OCI-LY1 (cell line): ENCODE results near the gene KPTN.

Experiments used
- EZH2 ChIP-seq: fragments of 200-600 bp; sonication (generic), shearing (Covaris generic); IDR thresholded peaks from 2 replicates; pipeline ENCODE4 v1.8.0; 2017; ENCODE audit warnings: borderline replicate concordance, mixed run types, mild to moderate bottlenecking, antibody characterized with exemption, low read length, moderate library complexity, mixed read lengths
- TF ChIP-seq, protein P1 (sequence below): fragments of 200-600 bp; sonication (generic), shearing (Covaris generic); IDR thresholded peaks from 2 replicates; pipeline ENCODE4 v1.5.1; 2017; ENCODE audit warnings: mild to moderate bottlenecking, antibody characterized with exemption, low read length, moderate library complexity, mixed read lengths

DNA sequence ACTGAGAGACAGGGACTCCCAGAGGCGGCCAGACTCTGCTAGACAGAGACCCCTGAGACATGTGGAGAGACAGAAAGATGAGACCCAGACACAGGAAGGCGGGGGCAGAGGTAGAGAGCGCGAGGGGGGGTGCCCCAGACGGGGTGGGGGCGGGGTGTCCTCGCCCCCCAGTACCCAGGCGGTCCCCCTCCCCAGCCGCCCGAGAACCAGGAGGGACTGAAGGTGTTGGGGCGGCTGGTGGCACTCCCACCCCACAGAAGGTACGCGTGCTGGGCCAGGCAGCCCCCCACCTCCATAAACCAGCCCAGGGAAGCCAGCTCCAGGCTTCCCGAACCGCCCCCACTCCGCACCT, 12.7 kb downstream of the KPTN start:
- TF ChIP-seq, protein P1, sequence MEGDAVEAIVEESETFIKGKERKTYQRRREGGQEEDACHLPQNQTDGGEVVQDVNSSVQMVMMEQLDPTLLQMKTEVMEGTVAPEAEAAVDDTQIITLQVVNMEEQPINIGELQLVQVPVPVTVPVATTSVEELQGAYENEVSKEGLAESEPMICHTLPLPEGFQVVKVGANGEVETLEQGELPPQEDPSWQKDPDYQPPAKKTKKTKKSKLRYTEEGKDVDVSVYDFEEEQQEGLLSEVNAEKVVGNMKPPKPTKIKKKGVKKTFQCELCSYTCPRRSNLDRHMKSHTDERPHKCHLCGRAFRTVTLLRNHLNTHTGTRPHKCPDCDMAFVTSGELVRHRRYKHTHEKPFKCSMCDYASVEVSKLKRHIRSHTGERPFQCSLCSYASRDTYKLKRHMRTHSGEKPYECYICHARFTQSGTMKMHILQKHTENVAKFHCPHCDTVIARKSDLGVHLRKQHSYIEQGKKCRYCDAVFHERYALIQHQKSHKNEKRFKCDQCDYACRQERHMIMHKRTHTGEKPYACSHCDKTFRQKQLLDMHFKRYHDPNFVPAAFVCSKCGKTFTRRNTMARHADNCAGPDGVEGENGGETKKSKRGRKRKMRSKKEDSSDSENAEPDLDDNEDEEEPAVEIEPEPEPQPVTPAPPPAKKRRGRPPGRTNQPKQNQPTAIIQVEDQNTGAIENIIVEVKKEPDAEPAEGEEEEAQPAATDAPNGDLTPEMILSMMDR = no peak
- TF ChIP-seq EZH2 = no peak
